ENCODE results near the gene CAMK1.

The CAMK1 gene

GRCh38 chr3:9806137-9806536, 36.4 kb upstream of the CAMK1 start:
- TF ChIP-seq GATA1 (IDR thresholded peaks at IDR 0.05; ENCODE audit: low read depth, low read length) (no peak), POLR2A (IDR thresholded peaks at IDR 0.05; ENCODE audit: low read length) (no peak)

DNA sequence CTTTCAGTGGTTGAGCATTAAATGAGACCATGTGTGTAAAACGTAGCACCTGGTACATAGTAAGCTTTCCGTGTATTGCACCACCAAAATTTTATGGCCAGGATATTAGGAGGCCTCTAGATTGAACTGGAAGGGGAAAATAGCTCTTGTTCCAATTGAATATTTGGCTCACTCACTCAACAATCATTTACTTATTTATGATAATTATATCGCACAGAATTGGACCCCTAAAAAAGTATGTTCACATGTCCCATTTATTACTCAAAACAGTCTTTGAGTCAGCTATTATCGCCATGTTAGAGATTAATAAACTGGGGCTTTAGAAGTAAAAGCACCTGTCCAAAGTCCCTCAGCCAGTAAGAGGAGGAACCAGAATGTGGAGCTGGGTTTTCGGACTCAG, 35.2 kb upstream of the CAMK1 start:
- DNase-seq: no peak
- TF ChIP-seq POLR2A (IDR thresholded peaks at IDR 0.05; ENCODE audit: low read length) (no peak), GATA1 (IDR thresholded peaks at IDR 0.05; ENCODE audit: low read depth, low read length) (no peak)

More at GRCh38 chr3:9806137-9806536, 36.4 kb upstream of the CAMK1 start:
- DNase-seq: no peak

GRCh38 chr3:9803494-9803893, 33.7 kb upstream of the CAMK1 start:
- no peak for TF ChIP-seq GATA1 (IDR thresholded peaks at IDR 0.05; ENCODE audit: low read depth, low read length)
- no peak for TF ChIP-seq POLR2A (IDR thresholded peaks at IDR 0.05; ENCODE audit: low read length)
- no peak for DNase-seq

DNA sequence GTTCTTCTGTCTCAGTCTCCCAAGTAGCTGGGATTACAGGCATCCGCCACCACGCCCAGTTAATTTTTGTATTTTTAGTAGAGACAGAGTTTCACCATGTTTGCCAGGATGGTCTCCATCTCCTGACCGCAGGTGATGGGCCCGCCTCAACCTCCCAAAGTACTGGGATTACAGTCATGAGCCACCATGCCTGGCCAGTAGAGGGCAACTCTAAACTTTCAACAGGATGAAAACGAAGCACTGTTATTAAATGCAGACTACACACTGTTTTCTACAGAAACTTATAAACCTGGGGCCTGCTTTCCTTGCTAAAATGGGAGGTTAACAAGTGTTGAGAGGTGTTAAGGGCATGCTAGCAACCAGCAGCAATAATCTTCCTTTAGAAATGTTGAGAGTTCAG, 30.8 kb upstream of the CAMK1 start:
- TF ChIP-seq POLR2A (IDR thresholded peaks at IDR 0.05; ENCODE audit: low read length): no peak
- TF ChIP-seq GATA1 (IDR thresholded peaks at IDR 0.05; ENCODE audit: low read depth, low read length): no peak
- DNase-seq: no peak

DNA sequence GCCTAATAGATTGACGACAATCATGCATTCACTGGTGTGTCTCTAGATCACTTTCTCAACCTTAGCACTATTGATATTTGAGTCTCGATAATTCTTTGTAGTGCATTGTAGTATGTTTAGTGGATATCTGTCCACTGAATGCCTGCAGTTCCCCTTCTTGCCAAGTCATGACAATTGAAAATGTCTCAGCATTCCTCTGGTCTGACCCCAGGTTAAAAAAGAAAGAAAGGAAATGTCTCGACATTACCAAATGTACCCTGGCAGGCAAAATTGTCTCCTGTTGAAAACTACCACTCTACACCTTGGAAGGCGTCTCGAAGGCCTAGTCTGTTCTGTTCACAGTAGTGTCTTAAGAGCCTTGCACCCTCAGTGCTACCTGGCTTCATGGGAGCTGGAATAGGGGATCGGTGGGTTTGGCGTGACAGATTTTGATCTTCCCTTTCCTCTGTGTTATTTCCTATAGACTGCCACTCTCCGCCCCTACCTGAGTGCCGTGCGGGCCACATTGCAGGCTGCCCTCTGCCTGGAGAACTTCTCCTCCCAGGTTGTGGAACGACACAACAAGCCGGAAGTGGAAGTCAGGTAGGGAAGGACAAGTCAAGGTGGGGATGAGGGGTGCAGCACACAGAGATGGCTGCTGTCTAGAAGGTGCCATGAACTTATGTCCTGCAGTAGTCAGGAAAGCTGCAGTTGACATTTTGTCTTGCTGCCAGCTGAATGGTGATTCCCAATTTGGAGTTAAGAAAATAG, 27.6 kb upstream of the CAMK1 start:
- no peak for TF ChIP-seq POLR2A (IDR thresholded peaks at IDR 0.05; ENCODE audit: low read length)
- no peak for TF ChIP-seq GATA1 (IDR thresholded peaks at IDR 0.05; ENCODE audit: low read depth, low read length)
- no peak for DNase-seq

GRCh38 chr3:9795207-9795606, 25.5 kb upstream of the CAMK1 start:
- no peak for DNase-seq
- TF ChIP-seq POLR2A (IDR thresholded peaks at IDR 0.05; ENCODE audit: low read length): no peak
- TF ChIP-seq GATA1 (IDR thresholded peaks at IDR 0.05; ENCODE audit: low read depth, low read length): no peak

GRCh38 chr3:9794400-9794799, 24.7 kb upstream of the CAMK1 start:
- no peak for TF ChIP-seq POLR2A (IDR thresholded peaks at IDR 0.05; ENCODE audit: low read length)
- no peak for TF ChIP-seq GATA1 (IDR thresholded peaks at IDR 0.05; ENCODE audit: low read depth, low read length)
- DNase-seq: no peak

- peak; percentile 70 to 76 for DNase-seq
- TF ChIP-seq GATA1 (IDR thresholded peaks at IDR 0.05; ENCODE audit: low read depth, low read length) (no peak), POLR2A (IDR thresholded peaks at IDR 0.05; ENCODE audit: low read length) (peak; percentile 56)
These were observed 23.5 kb upstream of the CAMK1 start for GRCh38 chr3:9793161-9793781.

DNA sequence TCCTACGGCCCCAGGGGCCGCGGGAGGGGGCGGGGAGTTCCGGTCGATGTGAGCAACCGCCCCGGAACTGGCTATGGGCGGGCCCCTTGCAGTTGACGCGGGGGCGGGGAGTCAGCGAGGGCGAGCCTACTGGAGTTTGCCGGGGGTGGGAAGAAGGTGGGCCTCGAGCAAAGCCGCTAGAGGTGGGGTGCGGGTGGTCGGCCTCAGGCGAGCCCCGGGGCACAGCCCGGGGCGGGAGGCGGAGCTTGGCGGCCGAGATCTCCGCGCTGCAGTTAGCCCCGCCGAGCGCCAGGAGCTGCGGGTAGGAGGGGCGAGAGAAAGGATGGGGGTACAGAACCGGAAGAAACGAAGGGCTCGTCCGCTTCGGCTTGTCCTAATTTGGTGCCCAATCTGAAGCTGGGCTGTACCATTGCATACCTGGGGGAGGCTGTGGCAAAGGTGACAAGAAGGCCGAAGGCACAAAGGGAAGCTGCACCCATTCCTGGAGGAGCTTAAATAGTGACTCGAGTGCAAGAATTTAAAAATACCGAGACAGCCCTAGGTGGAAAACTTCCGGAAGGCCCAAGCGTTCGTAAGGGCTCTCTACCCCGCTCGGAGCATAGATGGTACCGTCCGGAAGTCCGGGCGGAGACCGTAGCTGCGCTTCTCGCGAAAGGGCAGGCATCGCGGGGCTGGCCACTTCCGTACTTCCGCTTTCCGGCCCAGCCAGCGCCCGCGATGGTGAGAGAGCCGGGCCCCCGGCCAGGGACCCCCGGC, 22.8 kb upstream of the CAMK1 start, which contains the start of the genes ARPC4 and TADA3:
TSS of gene ARPC4 (plus strand) at position 678 of the 756 bp plus-strand sequence. CDS start at position 718, 40 bp downstream.
TSS of gene TADA3 (minus strand) at position 69 of the 756 bp plus-strand sequence. CDS start 1,007 bp downstream, outside the sequence.
- peak; percentile 98 to 99 for DNase-seq
- peak; percentile 75 for TF ChIP-seq POLR2A (IDR thresholded peaks at IDR 0.05; ENCODE audit: low read length)
- no peak for TF ChIP-seq GATA1 (IDR thresholded peaks at IDR 0.05; ENCODE audit: low read depth, low read length)

DNA sequence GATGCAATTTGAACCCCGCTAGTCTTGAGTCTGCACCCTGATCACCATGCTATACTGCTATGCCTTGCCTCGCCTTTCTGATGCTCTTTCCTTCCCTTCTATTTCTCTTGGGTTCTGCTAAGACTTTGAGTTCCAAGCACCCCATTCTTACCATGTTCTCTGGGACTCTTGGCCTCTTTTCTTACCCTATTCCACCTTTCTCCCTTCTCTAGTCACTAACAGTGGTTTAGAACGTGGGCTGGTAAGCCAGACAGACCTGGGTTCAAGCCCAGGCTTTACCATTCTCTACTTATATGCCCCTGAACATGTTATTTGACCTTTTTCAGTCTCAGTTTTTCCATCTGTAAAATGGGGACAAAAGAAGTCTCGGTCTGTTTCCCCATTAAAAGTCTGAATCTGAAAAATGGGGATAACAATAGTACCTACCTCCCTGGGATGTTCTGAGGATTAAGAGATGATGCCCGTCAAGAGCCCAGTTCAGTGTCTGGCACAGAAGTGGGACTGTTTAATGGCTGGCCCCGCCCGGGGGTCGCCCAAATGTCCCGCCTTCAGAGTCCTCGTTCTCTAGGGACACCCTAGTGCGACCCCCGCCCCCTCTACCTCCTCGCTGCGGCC, 22.1 kb upstream of the CAMK1 start:
- TF ChIP-seq POLR2A (IDR thresholded peaks at IDR 0.05; ENCODE audit: low read length) (no peak), GATA1 (IDR thresholded peaks at IDR 0.05; ENCODE audit: low read depth, low read length) (no peak)

DNA sequence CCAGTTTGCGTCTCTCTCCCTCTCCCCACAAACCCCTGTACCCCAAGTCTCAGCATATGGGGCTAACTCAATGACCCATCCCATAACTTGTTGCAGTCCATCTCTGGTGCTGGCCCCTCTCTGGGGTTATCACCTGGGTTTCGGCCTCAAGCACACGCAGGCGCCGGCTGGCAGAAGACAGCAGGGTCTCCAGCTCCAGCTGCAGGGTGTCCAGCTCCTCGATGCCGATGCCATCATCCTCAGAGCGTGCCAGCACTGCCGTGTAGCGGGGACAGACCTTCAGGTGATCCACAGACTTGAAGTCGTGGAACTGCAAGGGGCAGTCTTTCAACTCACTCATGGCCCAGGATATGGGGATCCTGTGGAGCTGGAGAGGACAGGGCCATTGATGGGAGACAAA, 21.4 kb upstream of the CAMK1 start:
- no peak for DNase-seq
- TF ChIP-seq POLR2A (IDR thresholded peaks at IDR 0.05; ENCODE audit: low read length): no peak
- TF ChIP-seq GATA1 (IDR thresholded peaks at IDR 0.05; ENCODE audit: low read depth, low read length): no peak

More for the DNA sequence above, 22.1 kb upstream of the CAMK1 start:
- DNase-seq: no peak

GRCh38 chr3:9787714-9788113, 18.0 kb upstream of the CAMK1 start:
- TF ChIP-seq POLR2A (IDR thresholded peaks at IDR 0.05; ENCODE audit: low read length) (no peak), GATA1 (IDR thresholded peaks at IDR 0.05; ENCODE audit: low read depth, low read length) (no peak)
- no peak for DNase-seq

- DNase-seq: peak; percentile 31 to 40
- no peak for TF ChIP-seq POLR2A (IDR thresholded peaks at IDR 0.05; ENCODE audit: low read length)
- no peak for TF ChIP-seq GATA1 (IDR thresholded peaks at IDR 0.05; ENCODE audit: low read depth, low read length)
These were observed 17.3 kb upstream of the CAMK1 start for GRCh38 chr3:9786825-9787669.

All from erythroblast (primary cell).